ENCODE measurements around the gene LBP. TPM values are rescaled to one million over a fixed set of nuclear protein-coding genes. Genes with fewer than 3 reads are reported as not detected.
A peak's percentile ranks its signal among the peaks of the same experiment; 100 is the strongest.
"Not testable (repeated sequence)": the region's sequence is repeated elsewhere in the genome, so short reads cannot be mapped to it uniquely, and the experiment has no call there.

Gene LBP
- total RNA-seq, 2 donors from 2014 or later: 0.18 TPM; not detected in 1

DNA sequence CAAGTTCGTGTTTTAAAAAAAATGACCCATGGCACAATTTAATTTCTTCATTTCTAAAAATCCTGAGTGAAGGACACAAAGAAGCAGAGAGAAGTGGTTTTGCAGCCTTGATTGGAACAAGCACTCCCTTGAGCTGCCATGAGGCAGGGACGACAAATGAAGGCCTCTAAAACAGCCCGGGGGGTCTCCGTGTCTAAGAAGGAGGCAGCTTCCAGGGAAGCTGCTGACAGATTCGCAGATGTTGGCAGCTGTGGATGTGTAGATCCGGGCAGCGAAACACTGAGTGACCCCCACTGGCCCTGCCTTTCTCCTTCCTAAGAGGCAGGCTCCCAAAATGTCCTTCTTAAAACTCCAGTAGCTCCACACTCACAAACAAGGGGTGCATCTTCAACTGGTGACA lies 9.6 kb upstream of the LBP start:
- Mint-ChIP-seq H3K36me3 (ENCODE audit: low read depth) (no peaks in the 10 kb centered on the region), H3K4me3 (no peak overlapping the region), H3K9me3 (peaks cover 11% of the 10 kb centered on the region), H3K27me3 (ENCODE audit: insufficient read depth) (peaks cover 7% of the 10 kb centered on the region), H3K27ac (no peak overlapping the region), H3K4me1 (peaks cover 16% of the 10 kb centered on the region)
- 81 to 94% methylated on average over 2 to 7 of the region's 7 CpGs for WGBS, 2 experiments (ENCODE audit: insufficient coverage in 1 of 2, insufficient read length in 1 of 2)
- Histone ChIP-seq H3K4me3 (ENCODE audit: low read length) (no peak overlapping the region), H3K36me3 (ENCODE audit: control insufficient read depth, insufficient read depth, low read length) (no peaks in the 10 kb centered on the region), H3K4me1 (ENCODE audit: control insufficient read depth, insufficient read depth, low read length) (peaks cover 4% of the 10 kb centered on the region), H3K9ac (ENCODE audit: extremely low read depth, low read length, poor library complexity, severe bottlenecking) (no peak overlapping the region), H3K9me3 (ENCODE audit: control insufficient read depth, low read length) (peaks cover 7% of the 10 kb centered on the region), H3K27ac (ENCODE audit: low read depth, low read length) (no peak overlapping the region), H3K27me3 (ENCODE audit: control insufficient read depth, insufficient read depth, low read length, poor library complexity, severe bottlenecking) (no peaks in the 10 kb centered on the region)
- DNase-seq: no peak
- TF ChIP-seq, protein P1, sequence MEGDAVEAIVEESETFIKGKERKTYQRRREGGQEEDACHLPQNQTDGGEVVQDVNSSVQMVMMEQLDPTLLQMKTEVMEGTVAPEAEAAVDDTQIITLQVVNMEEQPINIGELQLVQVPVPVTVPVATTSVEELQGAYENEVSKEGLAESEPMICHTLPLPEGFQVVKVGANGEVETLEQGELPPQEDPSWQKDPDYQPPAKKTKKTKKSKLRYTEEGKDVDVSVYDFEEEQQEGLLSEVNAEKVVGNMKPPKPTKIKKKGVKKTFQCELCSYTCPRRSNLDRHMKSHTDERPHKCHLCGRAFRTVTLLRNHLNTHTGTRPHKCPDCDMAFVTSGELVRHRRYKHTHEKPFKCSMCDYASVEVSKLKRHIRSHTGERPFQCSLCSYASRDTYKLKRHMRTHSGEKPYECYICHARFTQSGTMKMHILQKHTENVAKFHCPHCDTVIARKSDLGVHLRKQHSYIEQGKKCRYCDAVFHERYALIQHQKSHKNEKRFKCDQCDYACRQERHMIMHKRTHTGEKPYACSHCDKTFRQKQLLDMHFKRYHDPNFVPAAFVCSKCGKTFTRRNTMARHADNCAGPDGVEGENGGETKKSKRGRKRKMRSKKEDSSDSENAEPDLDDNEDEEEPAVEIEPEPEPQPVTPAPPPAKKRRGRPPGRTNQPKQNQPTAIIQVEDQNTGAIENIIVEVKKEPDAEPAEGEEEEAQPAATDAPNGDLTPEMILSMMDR (conservative IDR thresholded peaks at IDR 0.05): no peak

DNA sequence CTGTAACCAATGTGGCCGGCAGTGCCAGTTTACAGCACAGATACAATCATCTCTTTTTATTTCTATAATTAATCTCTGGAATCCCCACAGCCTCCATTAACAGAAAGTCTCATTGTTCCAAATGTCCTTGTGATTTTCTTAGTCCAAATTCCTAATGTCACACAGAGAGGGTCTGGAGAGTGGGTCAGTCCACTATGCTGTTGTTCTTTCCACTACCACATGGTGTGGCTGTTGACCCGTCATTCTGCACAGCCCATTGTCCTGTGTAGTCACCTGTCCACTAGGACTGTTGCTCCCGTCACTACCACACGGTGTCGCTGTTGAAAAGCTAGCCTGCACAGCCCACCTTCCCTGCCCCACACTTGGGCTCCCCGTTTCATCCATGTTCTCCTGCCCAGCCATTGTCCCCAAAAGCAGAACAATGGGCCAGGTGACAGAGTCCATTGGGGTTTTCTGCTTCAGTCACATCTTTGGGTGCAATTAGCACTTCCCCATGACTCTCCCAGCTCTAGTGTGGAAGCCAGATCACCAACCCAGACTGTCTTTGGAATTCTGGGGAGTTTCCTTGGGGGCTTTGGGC lies 8.6 kb upstream of the LBP start:
- peaks cover 11% of the 10 kb centered on the region for H3K9me3 Mint-ChIP-seq
- no peak overlapping the region for H3K9ac ChIP-seq (ENCODE audit: extremely low read depth, low read length, poor library complexity, severe bottlenecking)
- no peak overlapping the region for H3K27ac Mint-ChIP-seq
- no peak overlapping the region for H3K4me3 Mint-ChIP-seq
- TF ChIP-seq, protein P1 (conservative IDR thresholded peaks at IDR 0.05): peak; percentile 98
- no peaks in the 10 kb centered on the region for H3K27me3 ChIP-seq (ENCODE audit: control insufficient read depth, insufficient read depth, low read length, poor library complexity, severe bottlenecking)
- peaks cover 10% of the 10 kb centered on the region for H3K4me1 ChIP-seq (ENCODE audit: control insufficient read depth, insufficient read depth, low read length)
- no peak overlapping the region for H3K27ac ChIP-seq (ENCODE audit: low read depth, low read length)
- H3K36me3 ChIP-seq (ENCODE audit: control insufficient read depth, insufficient read depth, low read length): no peaks in the 10 kb centered on the region
- peak overlapping the region; percentile 54 for H3K4me3 ChIP-seq (ENCODE audit: low read length)
- WGBS, 2 experiments (ENCODE audit: insufficient coverage in 1 of 2, insufficient read length in 1 of 2): 23 to 37% methylated on average over 5 to 6 of the region's 6 CpGs
- peaks cover 7% of the 10 kb centered on the region for H3K9me3 ChIP-seq (ENCODE audit: control insufficient read depth, low read length)
- H3K4me1 Mint-ChIP-seq: peaks cover 25% of the 10 kb centered on the region
- H3K36me3 Mint-ChIP-seq (ENCODE audit: low read depth): no peaks in the 10 kb centered on the region
- peaks cover 3% of the 10 kb centered on the region for H3K27me3 Mint-ChIP-seq (ENCODE audit: insufficient read depth)
- DNase-seq: peak; percentile 97

DNA sequence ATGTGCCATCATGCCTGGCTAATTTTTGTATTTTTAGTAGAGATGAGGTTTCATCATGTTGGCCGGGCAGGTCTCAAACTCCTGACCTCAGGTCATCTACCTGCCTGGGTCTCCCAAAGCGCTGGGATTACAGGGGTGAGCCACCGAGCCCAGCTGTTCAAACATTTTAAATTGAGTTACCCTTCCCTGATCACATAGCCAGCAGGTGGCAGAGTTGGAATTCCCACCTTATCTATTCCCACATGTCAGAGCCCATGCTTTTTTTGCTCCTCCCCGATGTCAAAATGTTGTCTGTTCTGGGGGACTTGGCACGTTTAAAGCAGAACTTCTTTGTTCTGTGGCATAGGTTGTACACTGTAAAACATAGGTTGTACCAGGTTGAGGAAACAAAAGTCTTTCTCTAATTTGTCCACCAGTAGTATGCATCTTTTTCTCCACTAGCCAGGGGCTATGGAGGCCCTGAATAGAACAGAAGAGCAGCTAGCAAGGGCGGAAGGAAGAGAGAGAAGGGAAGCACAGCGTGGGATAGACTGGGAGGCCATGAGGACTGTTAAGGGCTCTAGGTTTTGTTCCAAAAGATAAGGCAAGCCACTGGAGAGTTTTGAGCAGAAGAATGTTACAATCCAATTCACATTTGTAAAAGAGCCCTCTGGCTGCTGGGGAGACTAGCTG lies 7.3 kb upstream of the LBP start:
- Histone ChIP-seq H3K9me3 (ENCODE audit: control insufficient read depth, low read length) (peaks cover 7% of the 10 kb centered on the region), H3K4me3 (ENCODE audit: low read length) (no peak overlapping the region), H3K9ac (ENCODE audit: extremely low read depth, low read length, poor library complexity, severe bottlenecking) (no peak overlapping the region), H3K4me1 (ENCODE audit: control insufficient read depth, insufficient read depth, low read length) (peaks cover 10% of the 10 kb centered on the region), H3K36me3 (ENCODE audit: control insufficient read depth, insufficient read depth, low read length) (no peaks in the 10 kb centered on the region), H3K27ac (ENCODE audit: low read depth, low read length) (no peak overlapping the region), H3K27me3 (ENCODE audit: control insufficient read depth, insufficient read depth, low read length, poor library complexity, severe bottlenecking) (no peaks in the 10 kb centered on the region)
- TF ChIP-seq, protein P1 (conservative IDR thresholded peaks at IDR 0.05): peak; percentile 71
- H3K4me3 Mint-ChIP-seq: no peak overlapping the region
- peak overlapping the region; percentile 62 for H3K27ac Mint-ChIP-seq
- peaks cover 3% of the 10 kb centered on the region for H3K27me3 Mint-ChIP-seq (ENCODE audit: insufficient read depth)
- no peaks in the 10 kb centered on the region for H3K36me3 Mint-ChIP-seq (ENCODE audit: low read depth)
- DNase-seq: peak; percentile 85
- H3K9me3 Mint-ChIP-seq: peaks cover 11% of the 10 kb centered on the region
- H3K4me1 Mint-ChIP-seq: peaks cover 33% of the 10 kb centered on the region
- WGBS, 2 experiments (ENCODE audit: insufficient coverage in 1 of 2, insufficient read length in 1 of 2): 46 to 64% methylated on average over 4 to 7 of the region's 7 CpGs

DNA sequence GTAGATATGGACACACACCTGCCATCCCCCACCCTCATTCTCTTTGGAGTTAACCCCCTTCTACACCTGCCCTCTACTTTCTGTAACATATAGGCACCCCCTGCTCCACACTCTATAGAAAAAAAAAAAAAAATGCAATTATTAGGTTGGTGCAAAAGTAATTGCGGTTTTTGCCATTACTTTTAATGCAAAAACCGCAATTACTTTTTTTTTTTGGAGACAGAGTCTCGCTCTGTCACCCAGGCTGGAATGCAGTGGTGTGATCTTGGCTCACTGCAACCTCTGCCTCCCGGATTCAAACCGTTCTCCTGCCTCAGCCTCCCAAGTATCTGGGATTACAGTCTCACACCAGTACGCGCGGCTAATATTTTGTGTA lies 6.8 kb upstream of the LBP start:
- H3K27me3 ChIP-seq (ENCODE audit: control insufficient read depth, insufficient read depth, low read length, poor library complexity, severe bottlenecking); H3K27me3 Mint-ChIP-seq (ENCODE audit: insufficient read depth); H3K9ac ChIP-seq (ENCODE audit: extremely low read depth, low read length, poor library complexity, severe bottlenecking); H3K9me3 ChIP-seq (ENCODE audit: control insufficient read depth, low read length); H3K4me3 Mint-ChIP-seq; DNase-seq; H3K4me3 ChIP-seq (ENCODE audit: low read length); H3K27ac ChIP-seq (ENCODE audit: low read depth, low read length); H3K27ac Mint-ChIP-seq; H3K36me3 Mint-ChIP-seq (ENCODE audit: low read depth); H3K36me3 ChIP-seq (ENCODE audit: control insufficient read depth, insufficient read depth, low read length): not testable (repeated sequence)
- H3K4me1 ChIP-seq (ENCODE audit: control insufficient read depth, insufficient read depth, low read length): peaks cover 10% of the 10 kb centered on the region
- Mint-ChIP-seq H3K4me1 (peaks cover 33% of the 10 kb centered on the region), H3K9me3 (peaks cover 11% of the 10 kb centered on the region)
- WGBS, 2 experiments (ENCODE audit: insufficient coverage in 1 of 2, insufficient read length in 1 of 2): 86 to 95% methylated on average over 2 to 7 of the region's 8 CpGs

Data from endodermal cell (in vitro differentiated cells).